HG03159 (cell line): ENCODE results near the gene AGBL5.
"Not testable (repeated sequence)": the region's sequence is repeated elsewhere in the genome, so short reads cannot be mapped to it uniquely, and the experiment has no call there.

ENCODE experiments used
- ATAC-seq: cut with Tn5 transposase; IDR thresholded peaks from one replicate; pipeline ENCODE4 v1.9.1; 2021; ENCODE audit warnings: mild to moderate bottlenecking, moderate library complexity; ENCODE audit not compliant: unreplicated experiment

Gene AGBL5

DNA sequence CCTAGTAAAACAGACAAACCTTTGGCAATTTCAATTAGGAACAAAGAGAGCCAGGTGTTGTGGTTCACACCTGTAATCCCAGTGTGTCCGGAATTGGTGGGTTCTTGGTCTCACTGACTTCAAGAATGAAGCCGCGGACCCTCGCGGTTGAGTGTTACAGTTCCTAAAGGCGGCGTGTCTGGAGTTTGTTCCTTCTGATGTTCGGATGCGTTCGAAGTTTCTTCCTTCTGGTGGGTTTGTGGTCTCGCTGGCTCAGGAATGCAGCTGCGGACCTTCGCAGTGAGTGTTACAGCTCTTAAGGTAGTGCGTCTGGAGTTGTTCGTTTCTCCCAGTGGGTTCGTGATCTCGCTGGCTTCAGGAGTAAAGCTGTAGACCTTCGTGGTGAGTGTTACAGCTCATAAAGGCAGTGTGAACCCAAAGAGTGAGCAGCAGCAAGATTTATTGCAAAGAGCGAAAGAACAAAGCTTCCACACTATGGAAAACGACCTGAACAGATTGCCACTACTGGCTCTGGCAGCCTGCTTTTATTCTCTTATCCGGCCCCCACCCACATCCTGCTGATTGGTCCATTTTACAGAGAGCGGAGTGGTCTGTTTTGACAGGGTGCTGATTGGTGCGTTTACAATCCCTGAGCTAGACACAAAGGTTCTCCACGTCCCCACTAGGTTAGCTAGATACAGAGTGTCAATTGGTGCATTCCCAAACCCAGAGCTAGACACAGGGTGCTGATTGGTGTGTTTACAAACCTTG lies 59.3 kb downstream of the AGBL5 start:
- not testable (repeated sequence) for ATAC-seq

DNA sequence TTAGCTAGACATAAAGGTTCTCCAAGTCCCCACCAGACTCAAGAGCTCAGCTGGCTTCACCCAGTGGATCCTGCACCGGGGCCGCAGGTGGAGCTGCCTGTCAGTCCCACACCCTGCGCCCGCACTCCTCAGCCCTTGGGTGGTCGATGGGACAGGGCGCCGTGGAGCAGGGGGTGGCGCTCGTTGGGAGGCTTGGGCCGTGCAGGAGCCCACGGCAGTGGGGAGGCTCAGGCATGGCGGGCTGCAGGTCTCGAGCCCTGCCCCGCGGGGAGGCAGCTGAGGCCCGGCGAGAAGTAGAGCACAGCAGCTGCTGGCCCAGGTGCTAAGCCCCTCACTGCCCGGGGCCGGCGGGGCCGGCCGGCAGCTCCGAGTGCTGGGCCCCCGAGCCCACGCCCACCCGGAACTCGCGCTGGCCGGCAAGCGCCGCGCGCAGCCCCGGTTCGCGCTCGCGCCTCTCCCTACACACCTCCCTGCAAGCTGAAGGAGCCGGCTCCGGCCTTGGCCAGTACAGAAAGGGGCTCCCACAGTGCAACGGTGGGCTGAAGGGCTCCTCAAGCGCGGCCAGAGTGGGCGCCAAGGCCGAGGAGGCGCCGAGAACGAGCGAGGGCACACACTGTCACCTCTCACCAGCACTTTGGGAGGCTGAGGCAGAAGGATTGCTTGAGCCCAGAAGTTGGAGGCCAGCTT lies 60.1 kb downstream of the AGBL5 start:
- ATAC-seq = not testable (repeated sequence)

DNA sequence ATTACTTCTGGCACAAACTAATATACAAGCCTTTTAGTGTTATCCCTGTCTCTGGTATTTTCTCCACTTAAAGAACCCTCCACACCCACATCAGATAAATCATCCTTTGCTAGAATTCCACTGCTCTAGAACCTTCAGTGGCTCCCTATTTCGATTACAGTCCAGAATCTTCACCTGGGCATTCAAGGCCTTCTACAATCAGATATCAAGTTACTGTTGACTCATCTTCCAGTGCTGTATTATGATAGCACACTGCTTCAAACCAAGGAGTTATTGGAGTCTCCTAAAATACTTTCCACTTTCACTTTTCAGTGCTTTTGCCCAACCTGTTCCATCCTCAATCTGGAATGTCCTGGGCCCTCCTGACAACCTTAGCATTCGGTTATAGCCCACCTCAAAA lies 64.1 kb downstream of the AGBL5 start:
- ATAC-seq = no peak

DNA sequence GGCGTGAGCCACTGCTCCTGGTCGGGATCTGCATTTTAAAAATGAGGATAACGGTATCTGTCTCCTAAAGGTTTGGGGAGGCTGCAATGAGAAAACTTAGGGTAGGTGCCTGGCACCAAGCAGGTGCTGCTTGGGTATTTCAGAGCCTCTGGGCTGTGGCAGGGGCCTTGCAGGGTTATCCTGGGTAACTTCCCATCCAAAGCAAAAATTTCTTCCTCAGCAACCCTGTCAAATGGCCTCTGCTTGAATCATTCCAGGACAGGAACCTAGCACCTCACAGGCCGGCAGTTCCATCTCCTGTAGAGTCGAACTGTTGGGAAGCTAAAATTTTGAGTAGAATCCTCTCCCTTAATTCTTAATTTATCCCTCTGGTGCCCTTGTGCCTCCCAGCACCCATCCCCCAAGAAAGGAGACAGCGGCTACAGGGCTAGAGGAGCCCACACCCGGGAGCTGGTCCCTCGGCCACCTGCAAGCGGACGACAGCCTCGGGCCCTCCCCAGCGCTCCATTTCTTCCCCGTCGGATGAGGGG lies 66.6 kb downstream of the AGBL5 start:
- ATAC-seq = no peak

DNA sequence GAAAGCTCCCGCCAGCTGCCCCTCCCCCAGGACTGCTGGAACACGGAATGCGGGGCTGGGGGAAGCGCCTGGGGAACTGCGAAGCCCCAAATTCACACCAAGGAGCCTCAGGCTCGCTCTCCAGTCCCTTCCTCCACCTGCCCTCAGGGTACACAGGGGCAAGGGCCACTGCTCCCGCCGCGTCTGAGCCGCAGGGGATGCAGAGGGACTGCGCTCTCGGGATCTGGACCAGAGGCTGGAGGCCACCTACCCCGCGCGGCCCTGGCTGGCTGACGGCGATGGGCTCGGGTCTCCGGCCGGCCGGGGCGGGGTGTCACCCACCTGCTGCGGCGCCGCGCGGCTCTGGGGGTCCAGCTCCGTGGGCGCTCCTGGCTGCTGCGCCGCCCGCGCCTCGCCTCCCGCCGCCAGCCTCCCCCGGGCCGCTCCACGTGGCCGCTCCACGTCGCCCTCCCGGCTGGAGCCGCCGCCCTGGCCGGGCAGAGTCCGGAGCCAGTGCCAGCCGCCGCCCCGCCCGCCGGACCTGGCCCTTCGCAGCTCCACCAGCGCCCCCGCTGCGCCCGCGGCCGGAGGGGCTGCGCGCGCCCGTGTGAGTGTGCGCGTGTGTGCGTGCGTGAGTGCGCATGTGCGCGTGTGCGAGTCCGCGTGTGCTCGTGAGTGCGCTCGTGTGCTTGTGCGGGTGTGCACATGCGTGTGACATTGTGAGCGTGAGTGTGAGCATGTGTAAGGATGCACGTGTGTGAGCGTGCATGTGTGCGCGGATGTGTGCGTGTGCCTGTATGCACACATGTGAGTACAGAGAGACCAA lies 67.3 kb downstream of the AGBL5 start, which contains the start of gene CGREF1:
Gene CGREF1, minus strand, starts transcription at position 604 of the 805 bp plus-strand sequence. CDS start 14,762 bp downstream, outside the sequence.
- ATAC-seq = no peak

DNA sequence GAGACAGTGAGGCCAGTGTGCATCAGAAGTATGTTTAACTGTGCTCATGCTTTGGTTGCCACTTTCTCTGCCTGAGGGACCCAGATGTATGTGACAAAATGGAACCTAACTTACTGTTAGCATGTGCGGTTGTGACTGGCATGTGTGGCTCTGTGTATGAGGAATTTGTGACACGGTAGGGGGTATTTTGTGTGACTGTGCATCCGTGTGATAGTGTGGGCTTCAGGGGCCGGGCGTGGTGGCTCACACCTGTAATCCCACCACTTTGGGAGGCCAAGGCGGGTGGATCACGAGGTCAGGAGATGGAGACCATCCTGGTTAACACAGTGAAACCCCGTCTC lies 67.8 kb downstream of the AGBL5 start:
- not testable (repeated sequence) for ATAC-seq
